Duodenal mucosa (tissue), 2 donors: ENCODE results near the gene PLEKHA3.

Experiments
- H3K27ac ChIP-seq: one replicate; pipeline ENCODE4 v1.7.0; 2013; ENCODE audit warnings: low read depth, low read length
- H3K27me3 ChIP-seq, 2 donors: one replicate each; pipeline ENCODE4 v1.7.0; 2013; ENCODE audit warnings: low read length in 2 of 2, control low read depth in 1 of 2; ENCODE audit not compliant: insufficient read depth in 2 of 2, control insufficient read depth in 1 of 2
- H3K36me3 ChIP-seq, 2 donors: one replicate each; pipeline ENCODE4 v1.7.0; 2013; ENCODE audit warnings: low read length in 2 of 2, control low read depth in 1 of 2; ENCODE audit not compliant: insufficient read depth in 2 of 2, control insufficient read depth in 1 of 2
- H3K4me1 ChIP-seq, 2 donors: one replicate each; pipeline ENCODE4 v1.7.0; 2013; ENCODE audit warnings: low read length in 2 of 2, control low read depth in 1 of 2; ENCODE audit not compliant: insufficient read depth in 2 of 2, control insufficient read depth in 1 of 2
- H3K4me3 ChIP-seq, 2 donors: one replicate each; pipeline ENCODE4 v1.7.0; 2013; ENCODE audit warnings: low read length in 2 of 2, low read depth in 1 of 2
- H3K9ac ChIP-seq, 2 donors: one replicate each; pipeline ENCODE4 v1.7.0; 2013; ENCODE audit warnings: low read length in 2 of 2, low read depth in 1 of 2
- H3K9me3 ChIP-seq, 2 donors: one replicate each; pipeline ENCODE4 v1.7.0; 2013; ENCODE audit warnings: low read length in 2 of 2, control low read depth in 1 of 2; ENCODE audit not compliant: control insufficient read depth in 1 of 2

The PLEKHA3 gene

DNA sequence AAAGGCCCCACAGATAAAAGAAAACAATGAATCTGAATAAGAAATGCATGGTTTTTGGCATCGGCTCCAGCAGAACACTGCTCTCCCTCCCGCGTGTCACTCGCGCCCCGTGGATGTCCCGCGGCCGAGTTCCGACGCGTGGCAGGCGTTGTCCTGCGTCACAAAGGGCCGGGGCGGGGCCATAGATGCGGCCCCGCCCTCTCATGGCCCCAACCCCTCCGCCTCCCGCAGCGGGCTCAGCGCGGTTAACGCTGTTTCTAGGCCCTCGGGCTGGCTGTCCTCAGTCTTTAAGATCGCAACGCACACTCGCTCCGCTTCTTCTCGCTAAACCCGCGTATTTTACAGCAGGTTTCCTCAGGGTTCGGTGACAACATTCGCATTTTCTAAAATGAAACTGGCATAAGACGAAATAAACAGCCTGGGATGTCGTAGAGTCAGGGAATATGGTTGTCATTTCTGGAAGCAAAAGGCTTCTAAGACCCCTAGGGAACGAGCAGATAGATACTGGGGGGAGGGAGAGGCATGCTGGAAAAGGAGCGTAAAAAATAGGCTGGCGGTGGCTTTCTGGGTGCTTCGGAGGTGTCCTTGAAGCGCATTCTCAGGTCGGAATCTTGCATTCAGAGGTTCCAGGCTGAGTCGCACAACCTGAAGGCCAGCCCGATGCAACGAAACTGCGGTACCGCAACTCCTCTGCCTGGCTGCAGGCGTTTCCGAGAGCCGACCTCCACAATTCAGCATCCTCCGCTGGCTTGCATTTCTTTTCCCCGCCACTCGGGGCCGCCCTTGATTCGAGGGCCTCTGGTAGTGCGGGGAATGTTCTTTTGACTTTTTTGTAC is 1.6 kb upstream of the PLEKHA3 start, which contains the start of gene FKBP7:
Gene FKBP7 (minus strand): TSS at position 162 of the 836 bp plus-strand sequence. CDS start 101 bp downstream, at position 61.
- H3K9ac ChIP-seq = peak within 1 kb of the TSS; percentile 92 to 94
- peaks cover 27 to 35% of the 10 kb centered on the region in 2 donors for H3K4me1 ChIP-seq
- H3K27ac ChIP-seq = peak within 1 kb of the TSS; percentile 94

DNA sequence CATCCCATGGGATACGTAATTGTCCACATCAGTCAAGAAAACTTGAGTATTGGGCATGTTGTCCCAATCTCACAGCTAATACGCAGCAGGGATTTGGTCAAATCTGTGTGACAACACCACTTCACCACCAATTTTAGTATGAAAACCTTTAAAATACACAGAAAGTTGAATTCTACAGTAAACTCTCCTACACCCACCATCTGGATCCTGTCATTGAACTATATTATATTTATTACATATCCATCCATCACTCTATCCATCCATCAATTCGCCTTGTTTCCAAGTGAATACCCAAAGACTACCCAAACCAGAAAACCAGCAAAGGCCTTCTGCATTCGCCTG is 1.0 kb upstream of the PLEKHA3 start:
- Histone ChIP-seq H3K36me3 (no peaks in the 10 kb centered on the region), H3K27ac (no peak overlapping the region), H3K4me3 (peak overlapping the region; percentile 84 to 89), H3K9ac (peak overlapping the region; percentile 92 to 94), H3K27me3 (no peaks in the 10 kb centered on the region), H3K9me3 (no peaks in the 10 kb centered on the region), H3K4me1 (peaks cover 32 to 35% of the 10 kb centered on the region in 2 donors)

More for the DNA sequence above, 1.6 kb upstream of the PLEKHA3 start, which contains the start of gene FKBP7:
- Histone ChIP-seq H3K27me3 (no peaks in the 10 kb centered on the region), H3K9me3 (no peaks in the 10 kb centered on the region), H3K4me3 (peak within 1 kb of the TSS; percentile 84 to 89), H3K36me3 (no peaks in the 10 kb centered on the region)

DNA sequence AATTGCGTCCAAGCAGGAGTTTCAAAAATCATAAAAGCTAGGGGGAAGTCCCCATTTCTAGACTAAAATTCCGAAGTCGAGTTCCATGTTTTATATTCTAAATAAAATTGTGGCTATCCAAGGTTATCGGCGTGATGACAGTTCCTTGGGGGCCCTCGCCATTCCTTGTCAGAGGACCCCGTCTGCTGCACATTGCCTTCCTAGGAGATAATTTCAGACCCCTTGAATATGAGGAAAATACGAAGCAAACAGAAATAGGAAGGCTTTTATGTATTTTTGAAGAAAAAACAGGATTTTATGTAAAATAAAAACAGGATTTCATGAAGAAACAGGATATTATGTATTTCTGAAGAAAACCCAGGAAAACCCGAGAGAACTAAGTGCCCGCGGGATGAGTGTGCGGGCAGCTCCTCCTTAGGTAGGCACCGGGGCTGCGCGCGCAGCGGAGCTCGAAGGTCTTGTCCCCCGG is 465 bp upstream of the PLEKHA3 start:
- Histone ChIP-seq H3K4me3 (peak overlapping the region; percentile 58 to 65), H3K36me3 (no peaks in the 10 kb centered on the region), H3K9me3 (no peaks in the 10 kb centered on the region), H3K27me3 (no peaks in the 10 kb centered on the region), H3K27ac (peak overlapping the region; percentile 61), H3K4me1 (peaks cover 38 to 39% of the 10 kb centered on the region in 2 donors), H3K9ac (peak overlapping the region; percentile 59 to 67)

DNA sequence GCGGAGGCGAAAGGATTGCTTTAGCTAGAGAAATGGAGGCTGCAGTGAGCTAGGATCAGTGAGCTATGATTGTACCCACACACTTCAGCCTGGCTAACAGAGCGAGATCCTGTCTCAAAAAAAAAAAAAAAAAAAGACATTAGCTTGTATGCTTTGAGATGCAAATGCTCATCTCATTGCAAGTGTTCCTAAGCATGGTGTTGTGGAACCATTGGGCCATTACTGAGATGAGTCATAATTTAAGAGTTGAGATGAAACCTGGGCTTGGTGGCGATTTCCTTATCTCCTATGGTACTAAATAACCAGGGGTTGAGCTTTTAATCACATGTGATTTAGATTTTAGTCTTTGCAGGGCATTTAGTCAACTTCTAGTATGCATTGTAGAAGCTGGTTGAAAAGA is 2.2 kb downstream of the PLEKHA3 start:
- Histone ChIP-seq H3K27me3 (no peaks in the 10 kb centered on the region), H3K27ac (no peak overlapping the region), H3K9me3 (no peaks in the 10 kb centered on the region), H3K9ac (no peak overlapping the region), H3K4me3 (peak overlapping the region; percentile 23 to 94), H3K36me3 (peaks cover 11 to 14% of the 10 kb centered on the region in 2 donors), H3K4me1 (peaks cover 45 to 48% of the 10 kb centered on the region in 2 donors)

DNA sequence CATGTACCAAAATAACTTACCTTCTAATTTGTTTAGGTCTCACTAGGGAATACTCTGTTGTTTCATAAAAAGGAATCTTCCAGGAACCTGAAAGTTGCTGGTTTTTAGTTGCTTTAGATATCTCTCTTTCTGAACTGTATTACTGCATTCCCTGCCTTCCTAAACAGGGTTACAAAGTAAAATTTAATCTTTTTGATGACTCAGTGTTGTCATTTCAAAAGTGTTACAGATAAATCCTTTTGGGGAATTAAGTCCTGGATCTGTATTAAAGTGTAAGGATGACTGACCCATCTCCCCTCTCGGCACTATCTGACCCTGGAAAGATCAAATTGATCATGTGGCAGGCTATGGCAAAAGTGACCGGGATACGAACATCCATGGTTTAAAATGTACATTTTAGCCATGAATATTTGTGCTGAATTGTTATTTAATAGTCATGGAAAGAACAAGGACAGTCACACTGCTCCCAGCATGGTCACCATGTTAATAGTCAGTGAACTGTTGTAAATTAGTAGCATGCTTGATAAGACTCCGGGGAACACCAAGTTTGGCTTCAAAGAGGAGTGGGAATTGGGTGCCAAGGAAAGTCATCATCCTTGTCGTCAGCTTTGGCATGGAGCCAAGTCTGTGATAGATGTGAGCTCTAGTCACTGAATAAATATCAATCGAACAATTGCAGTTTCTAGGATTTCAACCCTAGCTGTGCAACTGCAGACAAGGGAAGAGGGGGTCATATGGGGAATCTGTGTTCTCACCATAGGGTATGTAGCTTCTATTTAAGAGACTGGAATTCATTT is 4.2 kb downstream of the PLEKHA3 start:
- H3K27me3 ChIP-seq = no peaks in the 10 kb centered on the region
- H3K27ac ChIP-seq = no peak overlapping the region
- no peak overlapping the region for H3K9ac ChIP-seq
- no peaks in the 10 kb centered on the region for H3K9me3 ChIP-seq
- peaks cover 35 to 44% of the 10 kb centered on the region in 2 donors for H3K4me1 ChIP-seq
- peaks cover 11 to 26% of the 10 kb centered on the region in 2 donors for H3K36me3 ChIP-seq
- H3K4me3 ChIP-seq = no peak overlapping the region

DNA sequence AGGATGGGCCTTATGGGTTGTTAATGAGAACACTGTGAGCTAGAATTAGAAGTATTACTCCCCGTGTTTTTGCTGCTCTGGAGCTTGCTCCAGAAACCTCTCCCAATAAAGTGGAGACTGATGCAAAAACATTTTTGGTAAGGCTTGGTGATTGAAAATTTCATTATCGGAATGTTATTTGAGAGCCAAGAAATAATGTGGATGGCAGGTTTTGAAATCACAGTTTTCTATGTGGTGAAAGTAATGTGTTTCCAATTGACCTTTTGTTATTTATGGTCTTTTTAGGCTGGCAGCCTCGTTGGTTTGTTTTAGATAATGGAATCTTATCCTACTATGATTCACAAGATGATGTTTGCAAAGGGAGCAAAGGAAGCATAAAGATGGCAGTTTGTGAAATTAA is 5.1 kb downstream of the PLEKHA3 start:
- Histone ChIP-seq H3K4me1 (peaks cover 29 to 40% of the 10 kb centered on the region in 2 donors), H3K9ac (no peak overlapping the region), H3K9me3 (no peaks in the 10 kb centered on the region), H3K4me3 (no peak overlapping the region), H3K27ac (no peak overlapping the region), H3K36me3 (peaks cover 15 to 33% of the 10 kb centered on the region in 2 donors), H3K27me3 (no peaks in the 10 kb centered on the region)

DNA sequence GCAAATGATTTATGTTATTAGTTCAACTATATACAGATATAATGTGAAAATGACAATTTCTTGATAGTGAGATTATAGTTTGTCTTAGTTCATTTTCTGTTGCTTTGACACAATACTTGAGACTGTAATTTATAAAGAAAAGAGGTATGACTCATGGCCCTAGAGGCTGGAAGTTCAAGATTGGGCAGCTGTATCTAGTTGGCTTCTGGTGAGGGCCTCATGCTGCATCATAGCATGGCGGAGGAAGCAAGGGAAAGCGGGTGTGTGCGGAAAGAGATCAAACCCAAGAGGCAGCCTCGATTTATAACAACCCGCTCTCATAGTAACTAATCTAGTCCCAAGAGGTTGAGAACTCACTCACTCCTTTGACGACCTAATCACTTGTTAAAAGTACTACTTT is 11.4 kb downstream of the PLEKHA3 start:
- no peaks in the 10 kb centered on the region for H3K27me3 ChIP-seq
- no peaks in the 10 kb centered on the region for H3K9me3 ChIP-seq
- peaks cover 39 to 63% of the 10 kb centered on the region in 2 donors for H3K36me3 ChIP-seq
- H3K4me3 ChIP-seq = no peak overlapping the region
- H3K27ac ChIP-seq = no peak overlapping the region
- peaks cover 0 to 11% of the 10 kb centered on the region in 2 donors for H3K4me1 ChIP-seq
- H3K9ac ChIP-seq = no peak overlapping the region

DNA sequence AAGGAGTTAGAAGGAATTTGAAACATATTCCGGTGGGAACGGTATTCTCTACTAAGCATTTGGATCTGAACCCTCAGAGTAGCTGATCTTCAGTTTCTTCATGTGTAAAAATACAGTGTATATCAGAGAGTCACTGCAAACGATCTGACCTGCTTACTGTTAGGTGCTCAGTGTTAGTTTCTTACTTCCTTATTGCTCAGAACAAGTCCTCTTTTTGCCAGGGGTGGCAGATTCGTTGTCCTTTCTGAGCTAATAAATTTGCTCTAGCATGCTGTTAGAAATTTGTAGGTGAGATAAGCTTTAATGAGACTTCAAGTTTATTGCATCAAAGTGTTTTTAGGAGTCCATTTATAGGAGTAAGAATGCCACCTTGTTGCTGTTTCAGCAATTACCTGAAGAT is 15.8 kb downstream of the PLEKHA3 start:
- Histone ChIP-seq H3K4me1 (peaks cover 0 to 11% of the 10 kb centered on the region in 2 donors), H3K27me3 (no peaks in the 10 kb centered on the region), H3K9ac (no peak overlapping the region), H3K36me3 (peaks cover 46 to 64% of the 10 kb centered on the region in 2 donors), H3K9me3 (no peaks in the 10 kb centered on the region), H3K4me3 (no peak overlapping the region), H3K27ac (no peak overlapping the region)

DNA sequence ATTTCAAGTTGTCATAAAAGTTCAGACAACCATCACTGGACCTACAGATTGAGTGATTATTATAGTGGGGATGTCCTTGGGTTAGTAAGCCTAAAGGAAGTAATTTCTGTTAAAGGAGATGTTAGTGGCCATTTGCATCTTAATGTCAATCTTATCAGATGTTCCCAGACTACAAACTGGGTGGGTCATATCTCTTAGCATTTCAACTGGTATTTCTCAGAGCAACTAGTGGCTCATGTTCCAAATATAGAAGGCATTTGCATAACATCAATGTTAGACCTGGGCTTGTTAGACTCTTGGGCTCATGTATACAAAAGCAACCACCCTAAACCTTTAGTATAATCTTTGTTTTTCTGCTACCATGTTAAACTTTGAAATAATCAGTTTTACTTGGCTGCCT is 17.9 kb downstream of the PLEKHA3 start:
- H3K4me3 ChIP-seq = no peak overlapping the region
- no peak overlapping the region for H3K27ac ChIP-seq
- H3K9me3 ChIP-seq = no peaks in the 10 kb centered on the region
- no peaks in the 10 kb centered on the region for H3K27me3 ChIP-seq
- H3K36me3 ChIP-seq = peaks cover 46 to 71% of the 10 kb centered on the region in 2 donors
- H3K9ac ChIP-seq = no peak overlapping the region
- H3K4me1 ChIP-seq = peaks cover 0 to 11% of the 10 kb centered on the region in 2 donors

DNA sequence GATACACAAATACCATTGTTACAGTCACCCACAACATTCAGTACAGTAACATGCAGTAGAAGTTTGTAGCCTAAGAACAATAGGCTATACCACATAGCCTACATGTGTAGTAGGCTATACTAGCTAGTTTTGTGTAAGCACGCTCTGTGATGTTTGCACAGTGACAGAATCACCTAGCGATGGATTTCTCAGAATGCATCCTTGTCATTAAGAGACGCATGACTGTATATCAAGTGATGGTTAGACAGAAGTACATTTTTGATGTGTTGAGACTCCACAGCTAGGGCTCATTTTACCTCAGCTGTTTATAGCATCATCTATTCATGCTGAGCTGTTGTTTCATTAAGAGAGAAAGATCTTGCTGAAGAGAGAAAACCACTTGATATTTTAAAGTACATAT is 19.4 kb downstream of the PLEKHA3 start:
- H3K4me3 ChIP-seq = no peak overlapping the region
- H3K4me1 ChIP-seq = peaks cover 0 to 11% of the 10 kb centered on the region in 2 donors
- H3K9ac ChIP-seq = no peak overlapping the region
- no peaks in the 10 kb centered on the region for H3K27me3 ChIP-seq
- H3K27ac ChIP-seq = no peak overlapping the region
- peaks cover 38 to 73% of the 10 kb centered on the region in 2 donors for H3K36me3 ChIP-seq
- no peaks in the 10 kb centered on the region for H3K9me3 ChIP-seq
